GM12872 (cell line): ENCODE data around the gene EPG5.

Experiments used
- CTCF ChIP-seq: IDR thresholded peaks from 3 replicates; pipeline ENCODE4 v1.5.1; 2011; ENCODE audit warnings: low read depth, mild to moderate bottlenecking, low read length, moderate library complexity; ENCODE audit not compliant: insufficient read depth

Gene EPG5

GRCh38 chr18:45993438-45993837 lies 26.3 kb upstream of the EPG5 start:
- TF ChIP-seq CTCF: no peak

GRCh38 chr18:45991788-45992187 lies 24.7 kb upstream of the EPG5 start:
- no peak for TF ChIP-seq CTCF

- no peak for TF ChIP-seq CTCF
Measured at GRCh38 chr18:45984546-45985235, 17.6 kb upstream of the EPG5 start.

DNA sequence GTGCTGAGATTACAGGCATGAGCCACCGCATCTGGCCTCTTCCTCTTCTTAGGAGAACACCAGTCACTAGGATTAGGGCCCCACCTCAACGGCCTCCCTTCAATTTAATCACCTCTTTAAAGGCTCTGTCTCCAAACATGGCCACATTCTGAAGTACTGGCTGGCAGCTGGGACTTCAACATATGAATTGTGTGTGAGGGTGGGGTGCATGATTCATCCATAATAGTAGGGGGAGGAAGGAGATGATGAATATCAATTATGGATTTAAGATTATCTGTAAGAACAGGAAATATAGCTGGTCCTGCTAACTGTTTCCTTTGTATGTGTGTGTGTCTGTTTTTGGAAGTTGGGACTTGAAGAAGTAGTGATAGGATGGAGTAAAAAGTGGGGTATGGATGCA lies 14.7 kb upstream of the EPG5 start:
- no peak for TF ChIP-seq CTCF

DNA sequence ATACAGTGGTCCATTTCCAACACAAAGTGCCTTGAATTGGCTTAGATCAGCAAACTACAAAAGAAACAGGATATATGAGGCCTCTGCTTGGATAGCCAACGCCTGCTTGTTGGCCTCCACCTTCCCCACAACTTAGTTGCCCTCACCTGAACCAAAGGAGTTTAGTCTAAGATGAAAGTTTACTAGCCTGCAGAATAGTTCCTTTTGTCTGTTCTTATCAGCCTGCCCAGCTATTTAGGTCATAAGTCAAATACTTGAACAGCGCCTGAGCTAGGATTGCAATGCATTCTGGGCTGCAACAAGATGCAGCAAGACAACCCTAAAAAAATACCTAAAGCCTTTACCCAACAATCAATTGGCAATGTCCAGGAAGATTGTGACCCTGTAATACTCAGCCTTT lies 13.1 kb upstream of the EPG5 start:
- no peak for TF ChIP-seq CTCF

GRCh38 chr18:45978084-45978483 lies 11.0 kb upstream of the EPG5 start:
- TF ChIP-seq CTCF: no peak

DNA sequence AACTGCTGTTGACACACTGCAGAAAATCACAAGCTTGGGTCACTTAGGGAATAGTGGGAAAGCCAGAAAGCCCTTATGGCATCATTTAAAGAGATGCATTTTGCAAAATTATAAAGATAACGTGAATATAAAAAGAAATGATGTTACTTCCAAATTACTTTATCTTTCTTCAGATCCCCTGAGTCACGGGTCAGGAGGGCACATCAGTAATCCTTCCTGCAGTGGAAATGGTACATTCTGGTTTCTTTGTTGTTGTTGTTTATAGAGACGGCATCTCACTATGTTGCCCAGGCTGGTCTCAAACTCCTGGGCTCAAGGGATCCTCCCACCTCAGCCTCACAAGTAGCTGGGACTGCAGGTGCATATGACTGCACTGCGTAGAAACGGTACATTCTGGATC lies 9.8 kb upstream of the EPG5 start:
- no peak for TF ChIP-seq CTCF

DNA sequence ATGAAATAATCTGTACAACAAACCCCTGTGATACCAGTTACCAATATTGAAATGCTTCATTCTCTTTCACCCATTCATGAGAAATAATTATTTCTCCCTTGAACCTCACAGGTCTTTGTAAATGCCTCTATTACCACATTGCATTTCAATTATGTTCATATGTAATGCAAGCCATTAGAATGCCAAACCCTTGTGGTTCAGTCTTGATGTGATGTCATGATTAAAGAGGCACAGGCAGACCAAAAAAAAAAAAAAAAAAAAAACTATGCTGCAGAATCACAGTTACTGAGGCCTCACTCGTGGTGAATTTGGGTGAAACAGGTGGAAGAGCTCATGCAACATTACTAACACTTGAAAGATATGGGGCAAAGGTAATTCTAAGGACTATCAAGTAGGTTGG lies 9.4 kb upstream of the EPG5 start:
- no peak for TF ChIP-seq CTCF
